GM18511 (cell line): ENCODE results near the gene BPI.
"Not testable (repeated sequence)": the region's sequence is repeated elsewhere in the genome, so short reads cannot be mapped to it uniquely, and the experiment has no call there.

Experiments used
- ATAC-seq: cut with Tn5 transposase; IDR thresholded peaks from one replicate; pipeline ENCODE4 v1.9.1; 2021; ENCODE audit warnings: mild to moderate bottlenecking, moderate library complexity; ENCODE audit not compliant: unreplicated experiment

BPI gene

GRCh38 chr20:38331814-38332213 lies 27.9 kb downstream of the BPI start:
- ATAC-seq: no peak

- no peak for ATAC-seq
These were observed 30.1 kb downstream of the BPI start for GRCh38 chr20:38334016-38334415.

- ATAC-seq: no peak
These were observed 32.8 kb downstream of the BPI start for GRCh38 chr20:38336726-38337125.

- ATAC-seq: no peak
These were observed 33.7 kb downstream of the BPI start for GRCh38 chr20:38337561-38338140.

- ATAC-seq: no peak
These were observed 35.0 kb downstream of the BPI start for GRCh38 chr20:38338849-38339520.

GRCh38 chr20:38339521-38339896 lies 35.6 kb downstream of the BPI start:
- not testable (repeated sequence) for ATAC-seq

GRCh38 chr20:38339997-38340396 lies 36.0 kb downstream of the BPI start:
- ATAC-seq: no peak

GRCh38 chr20:38340693-38341092 lies 36.7 kb downstream of the BPI start:
- ATAC-seq: no peak

GRCh38 chr20:38342216-38342615 lies 38.3 kb downstream of the BPI start:
- ATAC-seq: no peak

GRCh38 chr20:38342713-38343310 lies 38.9 kb downstream of the BPI start:
- no peak for ATAC-seq

GRCh38 chr20:38343311-38344106 lies 39.6 kb downstream of the BPI start:
- ATAC-seq: no peak

- ATAC-seq: no peak
These were observed 40.2 kb downstream of the BPI start for GRCh38 chr20:38344107-38344701.

GRCh38 chr20:38345643-38346042 lies 41.7 kb downstream of the BPI start:
- no peak for ATAC-seq

GRCh38 chr20:38346247-38346651 lies 42.3 kb downstream of the BPI start, which contains the start of gene LBP:
Gene LBP, plus strand, starts transcription at chr20:38346482. Its CDS starts 35 bp downstream, at chr20:38346517.
- no peak for ATAC-seq

- ATAC-seq: no peak
These were observed 42.8 kb downstream of the BPI start for GRCh38 chr20:38346741-38347140.

- ATAC-seq: no peak
These were observed 45.9 kb downstream of the BPI start for GRCh38 chr20:38349856-38350255.

GRCh38 chr20:38350879-38351775 lies 47.2 kb downstream of the BPI start:
- no peak for ATAC-seq

- no peak for ATAC-seq
These were observed 49.4 kb downstream of the BPI start for GRCh38 chr20:38353316-38353715.

GRCh38 chr20:38354227-38354626 lies 50.3 kb downstream of the BPI start:
- no peak for ATAC-seq
